GM13976 (cell line): ENCODE results near the gene NHLRC2.
"Not testable (repeated sequence)": the region's sequence is repeated elsewhere in the genome, so short reads cannot be mapped to it uniquely, and the experiment has no call there.

Source experiments
- DNase-seq: peaks from one replicate; pipeline ENCODE4 v3.0.0; 2012; ENCODE audit warnings: low spot score
- in situ Hi-C: fragments of 300-500 bp; cut with MboI; formaldehyde crosslinking; loops from one replicate; pipeline ENCODE4 v1.12.0; 2022; ENCODE audit warnings: low sequenced_read_pairs, mixed read lengths, inconsistent platforms; ENCODE audit not compliant: unreplicated experiment
- TF ChIP-seq, protein P1 (sequence below): IDR thresholded peaks from 2 replicates; pipeline ENCODE4 v1.5.1; 2012; ENCODE audit warnings: borderline replicate concordance, mild to moderate bottlenecking; ENCODE audit not compliant: insufficient read depth; ENCODE audit errors: extremely low read depth, missing control alignments, control extremely low read depth

NHLRC2 gene

DNA sequence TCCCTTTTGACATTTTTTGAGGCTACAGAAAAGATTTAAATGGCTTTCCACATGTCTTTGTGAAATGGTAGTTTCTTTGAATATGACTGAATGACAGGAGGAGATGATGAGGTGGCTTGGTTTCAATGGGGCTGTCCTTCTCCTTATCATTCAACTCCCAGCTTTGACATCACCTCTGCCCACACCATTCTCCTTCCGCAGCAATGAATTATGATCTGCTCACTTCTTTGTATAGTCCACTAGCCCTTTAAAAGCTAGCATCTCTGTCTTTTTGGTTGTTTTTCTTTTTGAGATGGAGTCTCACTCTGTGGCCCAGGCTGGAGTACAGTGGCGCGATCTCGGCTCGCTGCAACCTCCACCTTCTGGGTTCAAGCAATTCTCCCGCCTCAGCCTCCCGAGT, 32.3 kb upstream of the NHLRC2 start:
- DNase-seq = no peak
- TF ChIP-seq, protein P1, sequence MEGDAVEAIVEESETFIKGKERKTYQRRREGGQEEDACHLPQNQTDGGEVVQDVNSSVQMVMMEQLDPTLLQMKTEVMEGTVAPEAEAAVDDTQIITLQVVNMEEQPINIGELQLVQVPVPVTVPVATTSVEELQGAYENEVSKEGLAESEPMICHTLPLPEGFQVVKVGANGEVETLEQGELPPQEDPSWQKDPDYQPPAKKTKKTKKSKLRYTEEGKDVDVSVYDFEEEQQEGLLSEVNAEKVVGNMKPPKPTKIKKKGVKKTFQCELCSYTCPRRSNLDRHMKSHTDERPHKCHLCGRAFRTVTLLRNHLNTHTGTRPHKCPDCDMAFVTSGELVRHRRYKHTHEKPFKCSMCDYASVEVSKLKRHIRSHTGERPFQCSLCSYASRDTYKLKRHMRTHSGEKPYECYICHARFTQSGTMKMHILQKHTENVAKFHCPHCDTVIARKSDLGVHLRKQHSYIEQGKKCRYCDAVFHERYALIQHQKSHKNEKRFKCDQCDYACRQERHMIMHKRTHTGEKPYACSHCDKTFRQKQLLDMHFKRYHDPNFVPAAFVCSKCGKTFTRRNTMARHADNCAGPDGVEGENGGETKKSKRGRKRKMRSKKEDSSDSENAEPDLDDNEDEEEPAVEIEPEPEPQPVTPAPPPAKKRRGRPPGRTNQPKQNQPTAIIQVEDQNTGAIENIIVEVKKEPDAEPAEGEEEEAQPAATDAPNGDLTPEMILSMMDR = no peak
- in situ Hi-C loops = no loop called here

DNA sequence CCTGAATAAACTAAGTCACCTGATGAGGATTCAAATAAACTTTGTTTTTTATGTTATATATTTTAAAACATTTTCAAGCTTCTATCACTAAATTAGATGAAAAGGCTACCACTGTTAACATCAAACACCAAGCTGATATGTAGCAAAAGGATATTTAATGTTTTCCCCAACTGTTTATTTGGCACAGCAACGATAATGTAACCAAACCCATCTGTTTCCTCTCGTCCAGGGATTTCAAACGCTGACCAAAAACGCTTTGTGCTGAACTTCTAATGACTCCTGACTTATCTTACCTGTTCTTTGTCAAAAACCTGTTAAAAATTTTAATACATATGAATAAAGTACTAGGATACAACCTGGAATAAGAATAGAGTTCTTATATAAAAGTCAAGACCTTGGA, 31.1 kb upstream of the NHLRC2 start:
- TF ChIP-seq, protein P1 = no peak
- no peak for DNase-seq
- in situ Hi-C loops = no loop called here

GRCh38 chr10:113825791-113826190, 28.7 kb upstream of the NHLRC2 start:
- DNase-seq = no peak
- TF ChIP-seq, protein P1 = no peak
- in situ Hi-C loops = no loop called here

GRCh38 chr10:113828567-113828966, 25.9 kb upstream of the NHLRC2 start:
- DNase-seq, in situ Hi-C loops: not testable (repeated sequence)

DNA sequence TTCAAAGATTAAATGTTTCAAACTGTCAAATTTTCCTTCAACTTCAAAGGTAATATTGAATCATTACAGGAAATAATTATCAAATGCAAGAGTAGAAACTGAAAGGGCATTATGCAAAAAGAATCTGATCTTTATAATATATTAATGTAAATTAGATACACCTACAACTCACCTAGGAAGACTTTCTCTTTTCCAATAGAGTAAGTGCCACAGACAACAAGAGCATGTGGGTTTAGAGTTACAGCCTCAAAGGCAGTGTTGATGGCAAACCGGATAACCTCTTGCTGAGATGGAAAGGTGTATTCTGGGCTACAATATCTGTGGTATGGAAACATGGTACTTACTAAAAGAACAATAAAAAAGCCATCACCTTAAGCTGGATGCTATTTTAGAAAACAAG, 12.3 kb upstream of the NHLRC2 start:
- in situ Hi-C loops = no loop called here
- TF ChIP-seq, protein P1 = no peak
- no peak for DNase-seq

- no peak for DNase-seq
- in situ Hi-C loops = no loop called here
- TF ChIP-seq, protein P1 = no peak
These were observed 10.4 kb upstream of the NHLRC2 start for GRCh38 chr10:113843972-113844485.

- TF ChIP-seq, protein P1 = no peak
- in situ Hi-C loops = no loop called here
- DNase-seq = no peak
These were observed 8.4 kb upstream of the NHLRC2 start for GRCh38 chr10:113846036-113846435.
